Activated T-cell treated with anti-CD3 and anti-CD28 coated beads, Interleukin-2, amount 50 U/mL, for 4 hours (primary cell): ENCODE measurements around the gene LHB. TPM values are rescaled to one million over a fixed set of nuclear protein-coding genes. Genes with fewer than 3 reads are reported as not detected.

Experiments used
- ATAC-seq, 2 donors: fragments of 200-7000 bp; cut with Tn5 transposase; one replicate each; pipeline ENCODE4 v1.10.0; 2021
- DNase-seq: peaks from one replicate; pipeline ENCODE4 v3.0.0-alpha.2; 2020
- H3K27me3 Mint-ChIP-seq: one replicate; pipeline ENCODE4 v1.8.0; 2021; ENCODE audit warnings: low read depth, mixed read lengths
- H3K36me3 Mint-ChIP-seq: one replicate; pipeline ENCODE4 v1.8.0; 2022; ENCODE audit warnings: mixed read lengths; ENCODE audit not compliant: insufficient read depth
- H3K4me1 Mint-ChIP-seq: one replicate; pipeline ENCODE4 v1.8.0; 2021; ENCODE audit warnings: low read depth, mixed read lengths
- H3K4me3 Mint-ChIP-seq: one replicate; pipeline ENCODE4 v1.8.0; 2021; ENCODE audit warnings: mild to moderate bottlenecking, moderate library complexity, mixed read lengths
- H3K9me3 Mint-ChIP-seq: one replicate; pipeline ENCODE4 v1.8.0; 2021; ENCODE audit warnings: mixed read lengths
- total RNA-seq, 3 donors: library from RNA; stranded (reverse); gene quantifications; one replicate each; pipeline ENCODE4 v1.2.1, GENCODE V29; 2021

The LHB gene
- total RNA-seq, 3 donors from 2014 or later = not detected

DNA sequence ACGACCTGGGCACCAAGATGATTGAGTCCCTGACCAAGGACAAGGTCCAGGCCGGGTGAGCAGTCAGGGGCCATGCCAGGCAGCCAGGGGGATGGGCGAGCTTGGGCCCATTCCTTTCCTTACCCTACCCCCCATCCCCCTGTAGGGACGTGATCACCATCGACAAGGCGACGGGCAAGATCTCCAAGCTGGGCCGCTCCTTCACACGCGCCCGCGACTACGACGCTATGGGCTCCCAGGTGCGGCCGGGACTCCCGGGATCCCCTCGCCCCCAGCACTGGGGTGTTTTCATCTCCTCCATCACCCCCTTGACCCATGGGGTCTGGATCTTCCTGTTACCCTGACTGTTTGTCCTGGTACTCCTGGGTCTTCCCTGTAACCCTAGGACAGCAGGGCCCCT, 7.1 kb downstream of the LHB start:
- Mint-ChIP-seq H3K4me3 (no peak overlapping the region), H3K27me3 (no peaks in the 10 kb centered on the region), H3K36me3 (peaks cover 12% of the 10 kb centered on the region), H3K4me1 (no peaks in the 10 kb centered on the region), H3K9me3 (no peaks in the 10 kb centered on the region)
- ATAC-seq (no peak), DNase-seq (no peak)

DNA sequence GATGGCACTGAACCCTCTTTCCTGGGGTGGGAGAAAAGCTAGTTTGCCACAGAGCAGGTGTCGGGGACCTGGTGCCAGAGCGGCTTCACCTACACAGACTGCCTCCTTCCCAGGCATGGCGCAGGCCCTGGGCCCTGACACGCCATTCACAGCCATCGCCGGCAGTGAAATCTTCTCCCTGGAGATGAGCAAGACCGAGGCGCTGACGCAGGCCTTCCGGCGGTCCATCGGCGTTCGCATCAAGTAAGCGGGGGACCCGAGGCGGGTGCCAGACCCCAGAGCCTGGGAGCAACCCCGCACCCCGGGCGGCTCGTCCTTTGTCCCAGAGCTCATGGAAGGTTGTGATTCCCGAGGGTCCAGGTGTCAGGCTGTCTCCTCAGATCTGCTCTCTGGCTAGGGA, 10.0 kb downstream of the LHB start:
- Mint-ChIP-seq H3K27me3 (no peaks in the 10 kb centered on the region), H3K4me3 (no peak overlapping the region), H3K9me3 (no peaks in the 10 kb centered on the region), H3K4me1 (no peaks in the 10 kb centered on the region), H3K36me3 (peaks cover 14% of the 10 kb centered on the region)
- no peak for DNase-seq
- ATAC-seq = no peak

DNA sequence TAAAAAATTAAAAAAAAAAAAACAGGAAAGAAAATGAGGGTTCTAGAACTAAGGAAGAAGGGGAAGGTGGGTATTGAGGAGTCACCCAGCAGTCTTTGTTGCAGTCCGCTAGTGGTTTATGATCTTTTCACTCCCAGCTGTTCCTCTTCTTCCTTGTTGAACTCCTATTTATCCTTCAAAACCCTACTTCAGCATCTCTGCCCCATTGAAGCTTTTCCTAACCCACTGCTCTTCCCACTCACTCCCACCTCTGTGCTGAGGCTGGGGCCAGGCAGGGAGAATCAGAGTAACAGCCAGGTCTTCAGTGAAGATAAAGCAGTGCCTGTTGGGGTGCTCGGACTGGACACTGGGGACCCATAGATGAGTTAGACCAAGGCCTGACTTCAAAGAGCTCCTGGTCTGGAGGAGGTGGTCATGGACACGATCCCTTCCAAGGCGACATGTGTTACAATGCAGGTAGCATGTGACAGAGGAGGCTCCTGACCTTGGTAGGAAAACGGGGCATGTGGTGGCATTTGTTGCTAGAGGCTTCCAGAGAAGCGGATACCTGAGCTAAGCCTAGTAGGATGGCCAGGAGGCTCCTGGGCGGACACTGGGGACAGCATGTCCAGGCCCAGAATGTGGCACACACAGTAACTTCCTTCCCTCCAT, 11.8 kb downstream of the LHB start:
- no peaks in the 10 kb centered on the region for H3K4me1 Mint-ChIP-seq
- DNase-seq (no peak), ATAC-seq (no peak)
- no peak overlapping the region for H3K4me3 Mint-ChIP-seq
- peaks cover 14% of the 10 kb centered on the region for H3K36me3 Mint-ChIP-seq
- no peaks in the 10 kb centered on the region for H3K9me3 Mint-ChIP-seq
- H3K27me3 Mint-ChIP-seq = no peaks in the 10 kb centered on the region

DNA sequence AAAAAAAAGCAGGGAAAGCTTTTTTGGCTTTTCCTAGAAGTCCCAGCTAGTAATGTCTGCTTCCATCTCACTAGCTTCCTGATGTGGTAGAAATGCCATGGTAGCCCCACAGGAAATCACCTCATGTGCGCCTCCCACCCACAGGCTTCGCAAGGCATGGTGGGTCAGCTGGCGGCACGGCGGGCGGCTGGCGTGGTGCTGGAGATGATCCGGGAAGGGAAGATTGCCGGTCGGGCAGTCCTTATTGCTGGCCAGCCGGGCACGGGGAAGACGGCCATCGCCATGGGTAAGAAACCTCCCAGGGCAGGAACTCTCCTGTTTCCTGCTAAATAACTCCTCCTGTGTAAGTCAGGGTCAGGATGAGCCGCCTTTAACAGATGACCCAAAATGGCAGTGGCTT, 12.8 kb downstream of the LHB start:
- Mint-ChIP-seq H3K4me1 (peaks cover 6% of the 10 kb centered on the region), H3K27me3 (no peaks in the 10 kb centered on the region), H3K36me3 (peaks cover 20% of the 10 kb centered on the region), H3K9me3 (no peaks in the 10 kb centered on the region), H3K4me3 (no peak overlapping the region)
- DNase-seq (no peak), ATAC-seq (no peak)

DNA sequence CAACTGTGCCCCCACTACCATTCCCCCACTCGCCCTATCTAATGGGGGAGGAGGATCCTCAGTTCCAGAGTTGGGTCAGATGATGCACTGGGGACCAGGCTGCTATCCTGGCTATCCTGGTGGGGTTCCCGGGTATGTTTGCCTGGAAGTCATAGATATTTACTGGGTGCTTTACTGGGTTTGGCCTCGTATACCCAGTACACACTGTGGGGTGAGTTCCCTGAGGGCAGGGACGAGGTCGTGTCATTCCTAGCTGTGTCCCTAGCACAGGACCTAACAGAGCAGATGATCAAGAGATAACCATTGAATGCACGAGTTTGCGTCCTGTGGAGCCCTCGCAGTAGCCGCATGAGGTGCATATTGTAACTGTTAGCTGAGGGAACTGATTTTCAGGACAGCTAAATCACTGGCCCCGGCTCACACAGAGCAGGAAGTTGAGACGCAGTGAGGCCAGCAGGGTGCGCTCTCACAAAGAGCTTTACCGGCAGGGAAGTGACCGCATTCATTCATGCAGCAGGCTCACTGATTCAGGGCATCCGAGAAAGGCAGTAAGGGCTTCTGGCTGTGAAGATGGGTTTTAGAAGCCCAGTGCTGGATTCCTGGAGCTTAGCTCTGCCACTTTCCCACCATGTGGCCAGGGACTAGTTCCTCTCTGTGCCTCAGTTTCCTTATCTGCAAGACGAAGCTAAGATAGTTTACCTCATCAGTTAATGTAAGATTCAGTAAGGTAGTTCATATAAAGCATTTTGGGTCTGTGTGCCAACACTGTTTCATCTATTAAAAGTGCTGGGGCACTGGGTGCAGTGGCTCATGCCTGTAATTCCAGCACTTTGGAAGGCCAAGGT, 17.2 kb downstream of the LHB start:
- Mint-ChIP-seq H3K4me3 (no peak overlapping the region), H3K27me3 (no peaks in the 10 kb centered on the region), H3K9me3 (no peaks in the 10 kb centered on the region), H3K36me3 (peaks cover 22% of the 10 kb centered on the region), H3K4me1 (peaks cover 14% of the 10 kb centered on the region)
- DNase-seq = peak; percentile 65
- ATAC-seq = peak; percentile 80 to 96

DNA sequence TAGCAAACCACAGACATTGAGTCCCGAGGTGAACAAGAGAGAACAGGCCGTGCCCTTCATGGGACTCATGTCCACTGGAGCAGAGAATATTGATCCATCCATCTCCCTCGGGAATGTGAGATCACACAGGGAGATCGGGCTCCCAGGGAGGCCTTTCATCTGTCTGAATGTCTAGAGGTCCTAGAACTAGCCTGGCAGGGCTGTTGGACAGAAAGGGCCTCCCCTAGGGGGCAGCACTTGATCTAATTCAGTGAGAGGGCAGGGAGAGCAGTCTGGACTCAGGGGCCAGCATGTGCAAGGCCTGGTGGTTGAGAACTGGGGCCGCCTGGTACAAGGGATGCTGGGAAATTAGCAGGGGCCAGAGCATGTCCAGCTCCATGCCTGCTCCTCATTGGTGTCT, 18.9 kb downstream of the LHB start:
- Mint-ChIP-seq H3K36me3 (peaks cover 21% of the 10 kb centered on the region), H3K4me3 (no peak overlapping the region), H3K9me3 (no peaks in the 10 kb centered on the region), H3K27me3 (no peaks in the 10 kb centered on the region), H3K4me1 (peaks cover 22% of the 10 kb centered on the region)
- DNase-seq (peak; percentile 43), ATAC-seq (no peak)

DNA sequence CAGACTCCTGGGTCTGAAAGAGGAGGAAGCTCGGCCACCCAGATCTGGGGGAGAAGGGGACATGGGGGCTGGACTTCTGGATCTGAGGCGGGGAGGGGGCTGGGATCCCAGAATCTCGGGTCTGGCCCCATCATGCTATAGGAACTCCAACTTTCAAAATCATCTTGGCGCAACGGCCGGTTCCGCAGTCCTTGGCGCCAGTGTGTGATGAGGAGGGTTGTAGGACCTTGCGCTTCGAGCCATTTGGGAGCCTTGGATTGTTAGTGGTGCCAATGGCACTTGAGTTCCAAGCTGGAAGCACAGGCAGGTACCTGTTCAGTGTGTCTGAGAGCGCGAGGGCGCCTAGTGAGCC, 22.9 kb downstream of the LHB start:
- no peak for ATAC-seq
- Mint-ChIP-seq H3K27me3 (no peaks in the 10 kb centered on the region), H3K36me3 (peaks cover 17% of the 10 kb centered on the region), H3K4me1 (peaks cover 33% of the 10 kb centered on the region), H3K4me3 (peak overlapping the region; percentile 95), H3K9me3 (no peaks in the 10 kb centered on the region)
- DNase-seq = no peak

DNA sequence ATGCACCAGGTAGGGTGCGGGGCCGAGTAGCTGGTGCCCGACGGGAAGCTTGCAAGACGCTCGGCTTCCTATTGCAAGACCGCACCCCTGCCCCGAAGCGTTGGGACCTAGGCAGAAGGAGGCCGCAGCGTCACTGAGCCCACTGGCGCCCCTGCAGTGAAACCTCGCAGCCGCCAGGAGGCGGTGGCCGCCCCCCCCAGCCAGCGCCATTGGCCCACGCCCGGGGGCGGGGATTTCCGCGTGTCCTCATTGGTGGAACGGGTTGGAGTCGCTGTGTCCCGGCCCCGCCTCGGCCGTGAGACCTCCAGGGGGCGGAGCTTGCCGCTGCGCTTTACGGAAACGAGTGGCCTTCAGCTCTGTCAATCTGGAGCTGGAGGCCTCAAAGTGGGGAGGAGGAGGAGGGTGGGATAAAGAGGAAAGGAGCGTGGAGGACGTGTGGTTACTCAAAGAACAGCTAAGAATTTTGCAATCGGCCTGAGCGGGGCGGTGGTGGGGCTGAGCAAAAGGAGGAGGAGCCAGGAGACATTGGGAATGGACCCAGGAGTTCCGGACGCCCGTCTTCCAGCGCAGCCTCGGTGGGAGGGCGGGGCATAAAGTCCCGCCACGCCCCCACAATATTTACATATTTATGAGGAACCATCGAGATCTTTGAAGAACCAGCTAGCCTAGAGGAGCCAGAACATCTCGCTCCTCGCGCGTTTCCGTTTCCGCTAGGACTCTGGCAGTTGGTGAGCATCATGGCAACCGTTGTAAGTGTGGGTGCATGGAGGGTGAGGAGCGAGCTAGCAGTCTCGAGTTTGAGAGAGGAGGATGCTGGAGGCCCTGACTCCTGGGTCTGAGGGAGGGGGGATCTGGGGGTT, 23.5 kb downstream of the LHB start, which contains the start of the genes GYS1 and RUVBL2:
Gene GYS1 (minus strand): TSS at position 135 of the 860 bp plus-strand sequence. CDS start 197 bp downstream, outside the sequence.
Gene RUVBL2 (plus strand): TSS at position 713 of the 860 bp plus-strand sequence. CDS start 25 bp downstream, at position 738.
- Mint-ChIP-seq H3K27me3 (no peaks in the 10 kb centered on the region), H3K4me3 (peak within 1 kb of the TSS; percentile 95), H3K4me1 (peaks cover 33% of the 10 kb centered on the region), H3K9me3 (no peaks in the 10 kb centered on the region), H3K36me3 (peaks cover 20% of the 10 kb centered on the region)
- peak; percentile 99 for DNase-seq
- ATAC-seq = peak; percentile 94 to 95

DNA sequence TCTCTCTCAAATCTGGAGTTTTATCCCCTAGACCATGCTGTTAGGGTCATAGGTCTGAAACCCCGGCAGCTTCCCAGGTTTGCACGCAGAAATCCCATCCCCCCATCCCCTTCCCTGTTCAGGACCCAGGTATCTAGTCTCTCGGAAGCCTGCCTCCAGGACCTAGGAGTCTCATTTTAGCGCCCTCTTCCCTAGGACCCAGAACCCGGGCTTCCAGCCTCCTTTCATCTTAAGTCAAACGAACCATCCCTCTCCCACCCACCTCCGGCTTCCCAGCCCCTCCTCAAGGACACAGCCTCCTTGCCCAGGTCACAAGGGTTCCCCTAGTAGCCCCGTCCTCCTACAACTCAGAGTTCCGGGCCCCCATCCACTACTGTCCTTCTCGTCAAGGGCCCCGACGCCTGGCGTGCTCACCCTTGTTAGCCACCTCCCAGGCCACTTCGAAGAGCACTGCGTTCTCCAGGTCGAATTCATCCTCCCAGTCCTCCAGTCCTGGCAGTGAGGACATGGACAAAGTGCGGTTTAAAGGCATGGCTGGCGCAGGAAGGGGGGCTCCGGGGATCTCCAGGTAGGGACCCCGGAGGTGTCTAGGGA, 24.2 kb downstream of the LHB start:
- H3K27me3 Mint-ChIP-seq = no peaks in the 10 kb centered on the region
- H3K9me3 Mint-ChIP-seq = no peaks in the 10 kb centered on the region
- H3K36me3 Mint-ChIP-seq = peaks cover 22% of the 10 kb centered on the region
- peak overlapping the region; percentile 95 for H3K4me3 Mint-ChIP-seq
- ATAC-seq = no peak
- DNase-seq = no peak
- peaks cover 37% of the 10 kb centered on the region for H3K4me1 Mint-ChIP-seq

DNA sequence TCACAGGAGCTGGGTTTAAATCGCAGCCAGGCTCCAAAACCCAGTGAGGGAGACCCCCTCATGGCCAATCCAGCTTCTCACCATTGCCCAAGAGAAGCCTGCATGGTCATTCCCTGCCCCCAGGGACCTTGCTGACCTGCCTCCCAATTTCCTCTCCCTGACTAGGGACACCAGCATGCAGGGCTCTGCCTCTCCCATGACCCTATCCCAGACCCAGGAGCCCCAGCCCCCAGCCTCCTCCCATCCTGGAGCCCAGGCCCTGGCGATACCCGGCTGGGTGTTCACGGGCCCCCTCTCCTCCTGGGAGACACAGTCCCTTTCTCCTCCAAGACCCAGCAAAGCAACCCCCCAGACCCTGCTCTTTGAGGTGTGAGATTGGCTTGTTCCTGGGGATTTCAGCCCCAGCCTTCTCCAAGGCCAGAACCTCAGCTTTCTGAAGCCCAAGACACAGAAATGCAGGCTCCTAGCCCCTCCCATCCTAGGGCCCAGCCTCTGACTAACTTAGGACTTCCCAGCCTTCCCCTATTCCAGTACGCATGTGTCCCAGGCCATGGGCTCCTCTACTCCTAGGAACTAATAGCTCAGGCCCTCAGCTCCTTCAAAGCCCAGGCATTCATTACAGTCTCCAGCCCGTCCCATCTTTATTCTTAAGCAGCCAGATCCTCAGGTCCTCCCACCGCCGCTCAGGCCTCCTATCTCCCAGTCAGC, 24.9 kb downstream of the LHB start:
- DNase-seq (no peak), ATAC-seq (no peak)
- peaks cover 20% of the 10 kb centered on the region for H3K36me3 Mint-ChIP-seq
- H3K9me3 Mint-ChIP-seq = no peaks in the 10 kb centered on the region
- H3K4me1 Mint-ChIP-seq = peaks cover 40% of the 10 kb centered on the region
- no peaks in the 10 kb centered on the region for H3K27me3 Mint-ChIP-seq
- H3K4me3 Mint-ChIP-seq = peak overlapping the region; percentile 95

DNA sequence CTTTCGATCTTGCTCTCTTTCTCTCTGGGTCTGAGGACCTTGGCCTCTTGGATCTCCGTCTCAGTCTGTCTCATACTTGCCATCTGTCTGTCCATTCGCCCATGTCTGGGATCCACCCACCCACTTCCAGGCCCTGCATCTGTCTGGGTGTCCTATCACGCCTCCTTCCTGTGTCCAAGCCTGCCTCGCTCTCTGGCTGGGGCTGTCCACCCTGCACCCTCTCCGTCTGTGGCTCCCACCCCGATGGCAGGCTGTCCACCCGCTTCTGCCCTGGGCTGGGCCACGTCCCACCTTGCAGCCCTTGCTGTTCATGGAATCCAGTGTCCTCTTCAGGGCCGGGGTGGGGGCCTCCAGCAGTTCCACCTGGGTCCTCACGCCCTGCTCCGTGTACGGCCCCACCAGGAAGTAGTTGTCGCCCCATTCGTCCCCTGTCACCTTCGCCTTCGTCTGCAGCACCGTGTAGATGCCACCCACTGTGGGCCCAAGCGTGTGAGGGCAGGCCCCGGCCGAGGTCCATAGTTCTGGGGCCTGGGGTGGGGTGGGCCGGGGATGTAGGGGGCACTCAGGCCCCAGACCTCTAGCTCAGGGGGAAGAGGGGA, 25.8 kb downstream of the LHB start:
- Mint-ChIP-seq H3K27me3 (no peaks in the 10 kb centered on the region), H3K36me3 (peaks cover 17% of the 10 kb centered on the region), H3K4me1 (peaks cover 40% of the 10 kb centered on the region), H3K9me3 (no peaks in the 10 kb centered on the region), H3K4me3 (no peak overlapping the region)
- ATAC-seq (no peak), DNase-seq (no peak)

DNA sequence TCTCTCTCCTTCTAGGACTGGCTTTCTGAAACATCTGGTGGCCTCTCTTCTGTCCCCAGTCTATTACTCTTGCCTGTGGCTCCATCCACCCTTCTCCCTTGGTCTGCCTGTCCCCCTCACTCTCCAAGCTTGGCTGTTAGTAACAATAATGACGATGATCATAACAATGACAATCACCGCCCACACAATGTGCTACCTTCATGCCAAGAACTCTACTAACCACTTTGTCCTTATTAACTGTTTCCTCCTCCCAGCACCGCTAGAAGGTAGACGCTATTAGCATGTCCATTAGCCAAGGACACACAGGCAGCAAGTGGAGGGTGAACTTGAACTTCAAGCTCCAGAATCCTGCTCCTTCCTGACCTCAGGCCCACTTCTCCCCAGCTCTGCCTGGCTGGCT, 26.5 kb downstream of the LHB start:
- Mint-ChIP-seq H3K4me3 (no peak overlapping the region), H3K27me3 (no peaks in the 10 kb centered on the region), H3K4me1 (peaks cover 40% of the 10 kb centered on the region), H3K36me3 (peaks cover 17% of the 10 kb centered on the region), H3K9me3 (no peaks in the 10 kb centered on the region)
- ATAC-seq (no peak), DNase-seq (no peak)

DNA sequence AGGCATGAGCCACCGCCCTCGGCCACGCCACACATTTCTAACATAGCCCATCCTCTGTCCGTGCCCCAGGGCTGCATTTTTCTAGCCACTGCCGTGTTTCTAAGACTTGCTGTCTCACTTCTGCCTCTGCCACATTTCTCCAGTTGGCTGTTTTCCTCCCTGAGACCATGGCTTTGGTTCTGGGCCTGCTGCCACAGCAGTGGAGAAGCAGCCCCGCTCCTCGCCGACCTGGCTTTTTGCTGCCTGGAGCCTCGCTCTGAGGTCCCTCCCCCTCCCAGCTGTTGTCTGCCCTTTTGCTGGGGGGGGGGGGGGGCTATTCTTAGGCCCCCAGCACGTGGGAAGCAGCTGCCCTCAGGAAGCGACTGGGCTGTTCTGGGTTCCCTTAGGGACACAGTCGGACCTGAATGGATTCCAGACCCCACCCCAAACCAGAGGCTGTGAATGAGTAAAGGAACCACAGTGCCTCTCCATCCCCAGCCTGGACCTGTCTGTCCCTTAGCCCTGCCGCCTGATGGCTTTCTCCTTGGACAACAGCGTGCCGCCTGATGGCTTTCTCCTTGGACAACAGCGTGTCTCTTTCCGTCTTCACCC, 27.1 kb downstream of the LHB start:
- peaks cover 34% of the 10 kb centered on the region for H3K4me1 Mint-ChIP-seq
- H3K4me3 Mint-ChIP-seq = no peak overlapping the region
- no peak for ATAC-seq
- no peaks in the 10 kb centered on the region for H3K27me3 Mint-ChIP-seq
- no peaks in the 10 kb centered on the region for H3K9me3 Mint-ChIP-seq
- DNase-seq = no peak
- peaks cover 15% of the 10 kb centered on the region for H3K36me3 Mint-ChIP-seq
